Measurements from ENCODE around the gene TNFRSF4. TPM values are rescaled to one million over a fixed set of nuclear protein-coding genes. Genes with fewer than 3 reads are reported as not detected.

The TNFRSF4 gene
- total and polyA plus RNA-seq, 9 of the 15 experiments (the other 6 are each of a cell fraction or from before 2014, with no cell fraction given) = 0.07 to 0.44 (median 0.19) TPM; not detected in 5

GRCh38 chr1:1228596-1229321 lies 14.8 kb upstream of the TNFRSF4 start:
- DNase-seq (ENCODE audit: extremely low read depth in 1 of 4, low spot score in 3 of 4) (no peak), ATAC-seq (no peak), FAIRE-seq (no peak)
- Histone ChIP-seq H3K4me3 (no peak overlapping the region), H2AFZ (ENCODE audit: low read depth, low read length) (no peak overlapping the region), H3K27ac (ENCODE audit: extremely low read depth, low read depth, low read length) (no peak overlapping the region), H3K36me3 (ENCODE audit: control insufficient read depth, insufficient read depth, low read length) (peaks cover 71% of the 10 kb centered on the region; the same call in 2 of the 3 replicates), H3K9ac (ENCODE audit: insufficient read depth in 1 of 2, low read depth in 2 of 2, low read length in 2 of 2) (no peak overlapping the region; a peak in 1 of 4 replicates), H3K27me3 (ENCODE audit: control insufficient read depth in 2 of 2, insufficient read depth in 2 of 2, low read length in 2 of 2) (no peaks in the 10 kb centered on the region), H3K79me2 (ENCODE audit: control insufficient read depth, insufficient read depth, low read length) (peaks cover 89% of the 10 kb centered on the region), H3K9me3 (replicated peaks; ENCODE audit: control insufficient read depth, insufficient read depth, low read depth, low read length) (peaks cover 9% of the 10 kb centered on the region), H3K9me1 (ENCODE audit: control insufficient read depth, insufficient read depth, low read length) (no peaks in the 10 kb centered on the region), H3K4me2 (ENCODE audit: insufficient read depth, low read length) (no peak overlapping the region), H4K20me1 (replicated peaks; ENCODE audit: control insufficient read depth, insufficient read depth, low read length) (peaks cover 6% of the 10 kb centered on the region; the same call in 1 of the 2 replicates), H3K4me1 (replicated peaks in 1 of 2; ENCODE audit: control insufficient read depth in 2 of 2, insufficient read depth in 2 of 2, low read length in 2 of 2) (peaks cover 6 to 72% of the 10 kb centered on the region in 2 experiments; a peak in 4 of 5 replicates)
- intact Hi-C loops (cut with micrococcal nuclease) = no loop called here
- ChIA-PET POLR2A (interaction anchor here (0.6 to 1.5 kb wide), 5 partner anchors 9 to 356 kb away, joined by 3 to 4 read pairs (median 3); no protein-coding TSS in a partner anchor), CTCF (ENCODE audit: low intra/inter-chr PET ratio) (no interaction called here)
- in situ Hi-C loops (cut with MboI) = no loop called here
- WGBS (ENCODE audit: insufficient coverage, low coverage, missing lambda C conversion rate) = 98% methylated on average over 24 of the region's 28 CpGs
- no TSS peak for BruUV-seq (replicated peaks)
- no peak for TF ChIP-seq TSHZ1 (CRISPR knock-in tag; IDR thresholded peaks at IDR 0.05)
- peak in 1 of 2 experiments; percentile 15; a peak in 1 of 4 replicates for TF ChIP-seq KDM1A (IDR thresholded peaks at IDR 0.05)
- TF ChIP-seq SIRT6 (IDR thresholded peaks at IDR 0.05; ENCODE audit: low read depth, low read length) = no peak
- TF ChIP-seq, protein P1, sequence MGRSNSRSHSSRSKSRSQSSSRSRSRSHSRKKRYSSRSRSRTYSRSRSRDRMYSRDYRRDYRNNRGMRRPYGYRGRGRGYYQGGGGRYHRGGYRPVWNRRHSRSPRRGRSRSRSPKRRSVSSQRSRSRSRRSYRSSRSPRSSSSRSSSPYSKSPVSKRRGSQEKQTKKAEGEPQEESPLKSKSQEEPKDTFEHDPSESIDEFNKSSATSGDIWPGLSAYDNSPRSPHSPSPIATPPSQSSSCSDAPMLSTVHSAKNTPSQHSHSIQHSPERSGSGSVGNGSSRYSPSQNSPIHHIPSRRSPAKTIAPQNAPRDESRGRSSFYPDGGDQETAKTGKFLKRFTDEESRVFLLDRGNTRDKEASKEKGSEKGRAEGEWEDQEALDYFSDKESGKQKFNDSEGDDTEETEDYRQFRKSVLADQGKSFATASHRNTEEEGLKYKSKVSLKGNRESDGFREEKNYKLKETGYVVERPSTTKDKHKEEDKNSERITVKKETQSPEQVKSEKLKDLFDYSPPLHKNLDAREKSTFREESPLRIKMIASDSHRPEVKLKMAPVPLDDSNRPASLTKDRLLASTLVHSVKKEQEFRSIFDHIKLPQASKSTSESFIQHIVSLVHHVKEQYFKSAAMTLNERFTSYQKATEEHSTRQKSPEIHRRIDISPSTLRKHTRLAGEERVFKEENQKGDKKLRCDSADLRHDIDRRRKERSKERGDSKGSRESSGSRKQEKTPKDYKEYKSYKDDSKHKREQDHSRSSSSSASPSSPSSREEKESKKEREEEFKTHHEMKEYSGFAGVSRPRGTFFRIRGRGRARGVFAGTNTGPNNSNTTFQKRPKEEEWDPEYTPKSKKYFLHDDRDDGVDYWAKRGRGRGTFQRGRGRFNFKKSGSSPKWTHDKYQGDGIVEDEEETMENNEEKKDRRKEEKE (IDR thresholded peaks at IDR 0.05; ENCODE audit: borderline replicate concordance in 1 of 2, control insufficient read depth in 1 of 2, low read depth in 2 of 2, low read length in 1 of 2) = 0 out of 4 replicates have a peak, but pooled peaks of 1 of the 2 experiments have one; percentile 46
- TF ChIP-seq TAF15 (IDR thresholded peaks at IDR 0.05; ENCODE audit: low read depth, low read length) = no peak
- TF ChIP-seq CBX3 (IDR thresholded peaks at IDR 0.05; ENCODE audit: borderline replicate concordance in 1 of 2, low read length in 2 of 2) = peak in 1 of 2 experiments; percentile 24; a peak in 1 of 3 replicates
- TF ChIP-seq, protein P2, sequence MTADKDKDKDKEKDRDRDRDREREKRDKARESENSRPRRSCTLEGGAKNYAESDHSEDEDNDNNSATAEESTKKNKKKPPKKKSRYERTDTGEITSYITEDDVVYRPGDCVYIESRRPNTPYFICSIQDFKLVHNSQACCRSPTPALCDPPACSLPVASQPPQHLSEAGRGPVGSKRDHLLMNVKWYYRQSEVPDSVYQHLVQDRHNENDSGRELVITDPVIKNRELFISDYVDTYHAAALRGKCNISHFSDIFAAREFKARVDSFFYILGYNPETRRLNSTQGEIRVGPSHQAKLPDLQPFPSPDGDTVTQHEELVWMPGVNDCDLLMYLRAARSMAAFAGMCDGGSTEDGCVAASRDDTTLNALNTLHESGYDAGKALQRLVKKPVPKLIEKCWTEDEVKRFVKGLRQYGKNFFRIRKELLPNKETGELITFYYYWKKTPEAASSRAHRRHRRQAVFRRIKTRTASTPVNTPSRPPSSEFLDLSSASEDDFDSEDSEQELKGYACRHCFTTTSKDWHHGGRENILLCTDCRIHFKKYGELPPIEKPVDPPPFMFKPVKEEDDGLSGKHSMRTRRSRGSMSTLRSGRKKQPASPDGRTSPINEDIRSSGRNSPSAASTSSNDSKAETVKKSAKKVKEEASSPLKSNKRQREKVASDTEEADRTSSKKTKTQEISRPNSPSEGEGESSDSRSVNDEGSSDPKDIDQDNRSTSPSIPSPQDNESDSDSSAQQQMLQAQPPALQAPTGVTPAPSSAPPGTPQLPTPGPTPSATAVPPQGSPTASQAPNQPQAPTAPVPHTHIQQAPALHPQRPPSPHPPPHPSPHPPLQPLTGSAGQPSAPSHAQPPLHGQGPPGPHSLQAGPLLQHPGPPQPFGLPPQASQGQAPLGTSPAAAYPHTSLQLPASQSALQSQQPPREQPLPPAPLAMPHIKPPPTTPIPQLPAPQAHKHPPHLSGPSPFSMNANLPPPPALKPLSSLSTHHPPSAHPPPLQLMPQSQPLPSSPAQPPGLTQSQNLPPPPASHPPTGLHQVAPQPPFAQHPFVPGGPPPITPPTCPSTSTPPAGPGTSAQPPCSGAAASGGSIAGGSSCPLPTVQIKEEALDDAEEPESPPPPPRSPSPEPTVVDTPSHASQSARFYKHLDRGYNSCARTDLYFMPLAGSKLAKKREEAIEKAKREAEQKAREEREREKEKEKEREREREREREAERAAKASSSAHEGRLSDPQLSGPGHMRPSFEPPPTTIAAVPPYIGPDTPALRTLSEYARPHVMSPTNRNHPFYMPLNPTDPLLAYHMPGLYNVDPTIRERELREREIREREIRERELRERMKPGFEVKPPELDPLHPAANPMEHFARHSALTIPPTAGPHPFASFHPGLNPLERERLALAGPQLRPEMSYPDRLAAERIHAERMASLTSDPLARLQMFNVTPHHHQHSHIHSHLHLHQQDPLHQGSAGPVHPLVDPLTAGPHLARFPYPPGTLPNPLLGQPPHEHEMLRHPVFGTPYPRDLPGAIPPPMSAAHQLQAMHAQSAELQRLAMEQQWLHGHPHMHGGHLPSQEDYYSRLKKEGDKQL (CRISPR knock-in tag; IDR thresholded peaks at IDR 0.05; ENCODE audit: borderline replicate concordance) = 0 out of 2 replicates have a peak, but pooled peaks have one; percentile 31

Measured in K562 (cell line).